Activated CD4-positive, alpha-beta T cell treated with anti-CD3 and anti-CD28 coated beads, Interleukin-2, amount 50 U/mL, for 16 hours (primary cell): ENCODE measurements around the gene GRIA4.
"Not testable (repeated sequence)": the region's sequence is repeated elsewhere in the genome, so short reads cannot be mapped to it uniquely, and the experiment has no call there.

Source experiments
- DNase-seq: peaks from one replicate; pipeline ENCODE4 v3.0.0-alpha.2; 2020

The GRIA4 gene

GRCh38 chr11:105867742-105868141 is 257.9 kb downstream of the GRIA4 start:
- no peak for DNase-seq

GRCh38 chr11:105868762-105869285 is 259.0 kb downstream of the GRIA4 start:
- no peak for DNase-seq

GRCh38 chr11:105870516-105871113 is 260.7 kb downstream of the GRIA4 start:
- no peak for DNase-seq

GRCh38 chr11:105878510-105878909 is 268.6 kb downstream of the GRIA4 start:
- DNase-seq = no peak

- DNase-seq = not testable (repeated sequence)
Measured at GRCh38 chr11:105878927-105879326, 269.1 kb downstream of the GRIA4 start.

- no peak for DNase-seq
Measured at GRCh38 chr11:105881027-105881426, 271.2 kb downstream of the GRIA4 start.

GRCh38 chr11:105884436-105884835 is 274.6 kb downstream of the GRIA4 start:
- no peak for DNase-seq

GRCh38 chr11:105891685-105892084 is 281.8 kb downstream of the GRIA4 start:
- no peak for DNase-seq

GRCh38 chr11:105897161-105897560 is 287.3 kb downstream of the GRIA4 start:
- DNase-seq = no peak

- DNase-seq = no peak
Measured at GRCh38 chr11:105899772-105900171, 289.9 kb downstream of the GRIA4 start.

- no peak for DNase-seq
Measured at GRCh38 chr11:105900515-105901035, 290.7 kb downstream of the GRIA4 start.

GRCh38 chr11:105903113-105903512 is 293.2 kb downstream of the GRIA4 start:
- DNase-seq = no peak

GRCh38 chr11:105906517-105906916 is 296.6 kb downstream of the GRIA4 start:
- DNase-seq = no peak

GRCh38 chr11:105907319-105907718 is 297.4 kb downstream of the GRIA4 start:
- DNase-seq = no peak

- DNase-seq = no peak
Measured at GRCh38 chr11:105910095-105910715, 300.3 kb downstream of the GRIA4 start.

GRCh38 chr11:105911454-105911853 is 301.6 kb downstream of the GRIA4 start:
- DNase-seq = no peak

- DNase-seq = no peak
Measured at GRCh38 chr11:105912666-105913065, 302.8 kb downstream of the GRIA4 start.

GRCh38 chr11:105915021-105915420 is 305.1 kb downstream of the GRIA4 start:
- no peak for DNase-seq

- no peak for DNase-seq
Measured at GRCh38 chr11:105918039-105918438, 308.2 kb downstream of the GRIA4 start.

GRCh38 chr11:105918600-105918999 is 308.7 kb downstream of the GRIA4 start:
- no peak for DNase-seq

- no peak for DNase-seq
Measured at GRCh38 chr11:105923252-105923651, 313.4 kb downstream of the GRIA4 start.

GRCh38 chr11:105923807-105924206 is 313.9 kb downstream of the GRIA4 start:
- DNase-seq = no peak

GRCh38 chr11:105929084-105929955 is 319.4 kb downstream of the GRIA4 start:
- DNase-seq = no peak
